ENCODE data around the gene LCOR. TPM values are rescaled to one million over a fixed set of nuclear protein-coding genes. Genes with fewer than 3 reads are reported as not detected.

Gene LCOR
- total and polyA plus RNA-seq, 2 donors = 3.2 to 91.7 TPM

GRCh38 chr10:96982149-96982930, 150.2 kb downstream of the LCOR start:
- DNase-seq (ENCODE audit: extremely low spot score) = no peak
- no peaks in the 10 kb centered on the region for H3K4me1 ChIP-seq (ENCODE audit: insufficient read depth)

GRCh38 chr10:96984541-96985131, 152.5 kb downstream of the LCOR start:
- Histone ChIP-seq H3K36me3 (ENCODE audit: insufficient read depth) (no peaks in the 10 kb centered on the region), H3K4me3 (ENCODE audit: low read depth, low read length) (no peak overlapping the region), H3K27ac (ENCODE audit: low read depth) (no peak overlapping the region), H3K4me1 (ENCODE audit: insufficient read depth) (no peaks in the 10 kb centered on the region)
- DNase-seq (ENCODE audit: extremely low spot score) = no peak
- 68% methylated on average over 14 of the region's 14 CpGs for WGBS

More at GRCh38 chr10:96982149-96982930, 150.2 kb downstream of the LCOR start:
- Histone ChIP-seq H3K36me3 (ENCODE audit: insufficient read depth) (no peaks in the 10 kb centered on the region), H3K27ac (ENCODE audit: low read depth) (no peak overlapping the region), H3K4me3 (ENCODE audit: low read depth, low read length) (no peak overlapping the region)
- WGBS = 92% methylated on average over 12 of the region's 12 CpGs

DNA sequence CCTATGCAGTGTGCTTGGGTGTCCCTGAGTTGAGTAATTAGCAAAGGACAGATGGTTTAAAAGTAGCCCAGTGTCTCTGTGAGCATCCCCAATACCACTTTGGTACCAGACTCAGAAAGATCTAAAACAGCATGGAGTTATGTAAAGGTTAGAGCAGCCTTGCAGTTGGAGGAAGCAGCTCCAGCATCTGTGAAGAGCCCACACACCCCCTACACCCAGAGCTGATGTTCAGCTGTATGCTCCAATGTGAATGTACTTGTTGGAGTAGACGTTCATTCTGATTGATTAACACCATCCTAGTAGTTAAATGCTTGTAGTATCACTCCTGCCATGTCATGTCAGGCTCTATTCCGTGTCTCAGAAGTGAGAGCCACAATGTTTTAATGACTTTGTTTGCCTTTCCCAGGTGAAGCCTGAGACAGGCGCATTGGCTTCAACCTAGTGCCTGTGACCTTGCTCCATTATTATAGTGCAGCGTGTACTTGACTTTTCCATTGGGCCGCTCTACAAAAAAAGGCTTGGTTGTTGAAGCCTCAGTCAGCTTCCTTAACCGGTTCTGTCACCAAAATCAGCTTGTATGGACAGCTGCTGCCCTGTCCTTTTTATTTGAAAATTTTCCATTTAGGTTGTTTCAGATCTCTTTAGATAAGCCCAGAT, 154.2 kb downstream of the LCOR start:
- Histone ChIP-seq H3K4me3 (ENCODE audit: low read depth, low read length) (no peak overlapping the region), H3K27ac (ENCODE audit: low read depth) (no peak overlapping the region)
- 94% methylated on average over 6 of the region's 6 CpGs for WGBS

DNA sequence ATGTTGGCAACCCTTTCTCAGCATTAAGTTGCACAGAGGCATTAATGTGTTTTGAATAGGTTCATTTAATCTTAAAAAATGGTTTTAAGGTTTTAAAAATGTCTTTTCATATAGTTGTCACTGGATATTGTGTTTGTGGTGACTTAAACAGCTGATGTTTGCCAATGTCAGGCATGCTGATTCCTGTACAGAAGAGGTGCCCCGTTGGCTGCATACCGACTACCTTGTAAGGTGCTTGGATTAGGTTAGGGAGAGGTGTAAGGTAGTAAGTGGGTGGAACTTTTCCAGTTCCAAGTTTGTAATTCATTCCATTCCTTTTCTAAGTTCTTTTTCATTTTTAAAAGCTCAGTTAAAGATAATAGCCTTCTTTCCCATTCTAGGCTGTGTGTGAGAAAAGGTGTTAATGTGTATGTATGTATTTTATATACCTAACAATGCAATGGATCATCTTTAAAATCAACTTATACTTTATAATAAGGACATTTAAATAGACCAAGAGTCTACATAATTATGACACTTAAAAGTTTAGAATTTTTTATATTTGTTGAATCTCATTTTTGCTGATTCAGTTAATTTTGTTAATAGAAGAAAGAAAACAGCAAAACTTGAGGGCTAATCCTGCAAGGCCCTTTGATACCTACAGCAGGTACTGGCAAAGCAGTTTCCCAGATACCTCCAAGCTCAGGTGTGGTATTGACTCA, 155.2 kb downstream of the LCOR start:
- H3K27ac ChIP-seq (ENCODE audit: low read depth) = no peak overlapping the region

More for the DNA sequence above, 154.2 kb downstream of the LCOR start:
- H3K4me1 ChIP-seq (ENCODE audit: insufficient read depth) = no peaks in the 10 kb centered on the region
- DNase-seq (ENCODE audit: extremely low spot score) = no peak
- H3K36me3 ChIP-seq (ENCODE audit: insufficient read depth) = no peaks in the 10 kb centered on the region

GRCh38 chr10:96987842-96988175, 155.7 kb downstream of the LCOR start:
- no peak overlapping the region for H3K27ac ChIP-seq (ENCODE audit: low read depth)
- WGBS = 93% methylated on average over 3 of the region's 3 CpGs
- DNase-seq (ENCODE audit: extremely low spot score) = no peak
- H3K4me1 ChIP-seq (ENCODE audit: insufficient read depth) = no peaks in the 10 kb centered on the region
- H3K36me3 ChIP-seq (ENCODE audit: insufficient read depth) = no peaks in the 10 kb centered on the region
- H3K4me3 ChIP-seq (ENCODE audit: low read depth, low read length) = no peak overlapping the region

More for the DNA sequence above, 155.2 kb downstream of the LCOR start:
- WGBS = 82% methylated on average over 2 of the region's 2 CpGs
- no peaks in the 10 kb centered on the region for H3K4me1 ChIP-seq (ENCODE audit: insufficient read depth)
- H3K36me3 ChIP-seq (ENCODE audit: insufficient read depth) = no peaks in the 10 kb centered on the region
- no peak for DNase-seq (ENCODE audit: extremely low spot score)
- no peak overlapping the region for H3K4me3 ChIP-seq (ENCODE audit: low read depth, low read length)

GRCh38 chr10:96988426-96988825, 156.3 kb downstream of the LCOR start:
- H3K36me3 ChIP-seq (ENCODE audit: insufficient read depth) = no peaks in the 10 kb centered on the region
- no peak overlapping the region for H3K4me3 ChIP-seq (ENCODE audit: low read depth, low read length)
- 33% methylated on average over 4 of the region's 4 CpGs for WGBS
- H3K27ac ChIP-seq (ENCODE audit: low read depth) = no peak overlapping the region
- no peak for DNase-seq (ENCODE audit: extremely low spot score)
- H3K4me1 ChIP-seq (ENCODE audit: insufficient read depth) = no peaks in the 10 kb centered on the region

DNA sequence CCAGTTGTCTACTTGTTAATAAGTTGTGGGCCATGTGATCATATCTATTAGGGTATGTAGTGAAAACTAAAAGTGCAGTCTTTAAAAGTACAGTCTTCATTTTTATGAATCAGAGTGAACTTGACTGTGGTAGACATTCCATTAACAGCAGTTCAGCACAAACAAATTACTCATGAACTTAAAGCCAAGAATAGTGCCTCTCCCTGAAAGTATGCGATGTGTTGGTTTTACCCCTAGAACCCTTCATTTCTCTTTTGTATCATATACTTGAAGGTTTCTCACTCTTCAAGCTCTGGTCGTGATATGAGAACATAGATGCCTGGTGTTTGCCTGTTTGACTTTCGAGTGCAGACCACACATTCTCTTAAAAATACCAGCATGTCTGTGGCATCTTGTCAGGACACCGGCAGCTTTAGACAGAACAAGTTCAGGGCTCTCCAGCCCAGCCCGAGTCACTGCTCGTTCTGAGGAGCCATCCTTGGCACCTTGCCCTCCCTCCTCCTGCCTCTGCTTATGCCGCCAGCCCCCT, 159.3 kb downstream of the LCOR start:
- H3K4me3 ChIP-seq (ENCODE audit: low read depth, low read length) = no peak overlapping the region
- whole genome bisulfite sequencing = 27% methylated on average over 7 of the region's 7 CpGs
- no peak for DNase-seq (ENCODE audit: extremely low spot score)
- H3K4me1 ChIP-seq (ENCODE audit: insufficient read depth) = no peaks in the 10 kb centered on the region
- no peaks in the 10 kb centered on the region for H3K36me3 ChIP-seq (ENCODE audit: insufficient read depth)
- no peak overlapping the region for H3K27ac ChIP-seq (ENCODE audit: low read depth)

DNA sequence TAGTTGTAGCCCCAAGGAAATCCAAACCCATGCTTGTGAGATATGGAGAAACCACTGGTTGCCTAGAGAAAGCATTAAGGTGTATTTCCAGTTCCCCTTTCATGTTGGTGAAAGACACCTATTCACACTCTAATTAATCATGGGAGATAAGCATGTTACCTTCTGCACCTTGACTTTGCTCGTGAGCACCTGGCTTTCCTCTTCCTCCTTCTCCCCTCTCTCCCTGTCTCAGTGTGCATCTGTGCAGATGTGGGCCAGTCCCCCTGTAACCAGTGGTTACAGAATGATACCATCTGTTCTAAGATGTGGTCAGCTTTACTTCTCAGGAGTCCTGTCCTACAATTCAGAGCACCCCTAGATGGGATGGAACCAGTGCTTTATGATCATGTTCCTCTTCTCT, 160.6 kb downstream of the LCOR start:
- Histone ChIP-seq H3K4me3 (ENCODE audit: low read depth, low read length) (no peak overlapping the region), H3K27ac (ENCODE audit: low read depth) (no peak overlapping the region), H3K36me3 (ENCODE audit: insufficient read depth) (no peaks in the 10 kb centered on the region), H3K4me1 (ENCODE audit: insufficient read depth) (no peaks in the 10 kb centered on the region)
- WGBS = 96% methylated on average over 1 of the region's 1 CpG
- DNase-seq (ENCODE audit: extremely low spot score) = no peak

- 69% methylated on average over 4 of the region's 4 CpGs for WGBS
Observed at GRCh38 chr10:96995851-96996250, 163.8 kb downstream of the LCOR start.

GRCh38 chr10:96996275-96996965, 164.3 kb downstream of the LCOR start:
- 93% methylated on average over 6 of the region's 6 CpGs for WGBS
- Histone ChIP-seq H3K36me3 (ENCODE audit: insufficient read depth) (no peaks in the 10 kb centered on the region), H3K27ac (ENCODE audit: low read depth) (no peak overlapping the region), H3K4me3 (ENCODE audit: low read depth, low read length) (no peak overlapping the region), H3K4me1 (ENCODE audit: insufficient read depth) (no peaks in the 10 kb centered on the region)
- DNase-seq (ENCODE audit: extremely low spot score) = no peak

More at GRCh38 chr10:96995851-96996250, 163.8 kb downstream of the LCOR start:
- H3K4me3 ChIP-seq (ENCODE audit: low read depth, low read length) = no peak overlapping the region
- no peak for DNase-seq (ENCODE audit: extremely low spot score)
- no peaks in the 10 kb centered on the region for H3K4me1 ChIP-seq (ENCODE audit: insufficient read depth)
- no peak overlapping the region for H3K27ac ChIP-seq (ENCODE audit: low read depth)
- H3K36me3 ChIP-seq (ENCODE audit: insufficient read depth) = no peaks in the 10 kb centered on the region

DNA sequence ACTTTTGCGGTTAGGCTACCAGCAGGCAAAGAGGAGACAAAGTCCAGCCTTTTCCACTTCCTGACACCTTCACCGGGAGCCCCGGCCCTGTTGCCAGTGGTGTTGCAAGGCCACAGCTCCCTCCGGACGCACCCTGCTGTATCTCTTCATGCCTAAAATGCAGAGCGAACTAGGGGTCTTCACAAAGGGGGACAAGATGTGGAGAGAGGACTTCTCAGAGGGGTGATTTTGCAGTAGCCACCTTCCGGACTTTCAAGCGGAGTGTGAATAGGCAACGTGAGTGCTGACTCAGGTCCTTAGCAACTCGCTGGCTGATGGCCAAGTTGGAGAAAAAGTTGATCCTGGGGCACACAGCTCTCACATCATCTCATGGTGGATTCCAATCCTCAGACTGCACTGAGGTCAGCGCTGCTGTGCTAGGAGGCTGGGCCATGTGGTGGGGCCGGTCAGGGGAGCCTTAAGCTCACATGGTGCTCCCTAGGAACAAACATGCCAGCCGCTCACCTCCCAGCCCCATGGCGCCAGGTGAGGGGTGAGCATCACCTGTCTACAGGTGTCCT, 166.3 kb downstream of the LCOR start:
- Histone ChIP-seq H3K4me1 (ENCODE audit: insufficient read depth) (no peaks in the 10 kb centered on the region), H3K27ac (ENCODE audit: low read depth) (no peak overlapping the region), H3K4me3 (ENCODE audit: low read depth, low read length) (no peak overlapping the region), H3K36me3 (ENCODE audit: insufficient read depth) (no peaks in the 10 kb centered on the region)
- 76% methylated on average over 14 of the region's 14 CpGs for WGBS
- DNase-seq (ENCODE audit: extremely low spot score) = no peak

DNA sequence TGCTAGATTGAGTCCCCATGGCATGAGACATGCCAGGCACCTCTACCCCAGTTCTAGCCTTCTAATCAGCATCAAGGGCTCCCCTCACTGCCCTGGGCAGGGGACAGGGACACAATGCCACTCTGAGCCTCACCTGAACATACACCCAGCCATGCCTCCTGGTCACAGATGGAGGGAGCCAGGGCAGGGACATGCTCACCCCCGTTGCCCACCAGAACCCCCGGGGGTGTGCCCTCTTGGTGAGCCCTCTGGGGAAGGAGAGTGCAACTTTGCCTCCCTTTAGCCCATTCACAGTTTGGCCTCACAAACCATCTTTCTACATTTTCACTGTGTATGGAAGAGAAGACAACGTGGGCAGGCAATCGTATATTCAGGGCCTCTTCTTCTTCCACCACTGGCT, 167.2 kb downstream of the LCOR start:
- H3K4me1 ChIP-seq (ENCODE audit: insufficient read depth) = no peaks in the 10 kb centered on the region
- no peak for DNase-seq (ENCODE audit: extremely low spot score)
- no peaks in the 10 kb centered on the region for H3K36me3 ChIP-seq (ENCODE audit: insufficient read depth)
- 99% methylated on average over 4 of the region's 4 CpGs for WGBS
- H3K4me3 ChIP-seq (ENCODE audit: low read depth, low read length) = no peak overlapping the region
- no peak overlapping the region for H3K27ac ChIP-seq (ENCODE audit: low read depth)

DNA sequence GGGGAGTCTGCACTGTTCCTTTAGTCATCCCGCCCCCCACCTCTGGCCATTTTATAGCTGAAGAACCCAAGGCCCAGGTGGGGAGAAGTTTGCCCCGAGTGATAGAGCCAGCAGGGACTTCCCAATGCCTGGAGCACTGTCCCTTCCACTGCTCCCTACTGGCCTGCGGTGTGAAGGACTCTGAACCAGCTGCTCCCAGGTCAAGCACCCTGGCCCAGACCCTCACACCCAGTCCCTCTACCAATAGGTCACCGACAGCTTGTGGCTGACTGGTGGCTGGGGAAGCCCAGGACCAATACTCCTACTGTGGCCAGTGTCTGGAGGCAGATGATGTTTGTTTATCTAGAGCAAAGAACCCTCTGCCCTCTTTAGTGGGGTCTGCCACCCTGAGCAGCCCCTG, 167.9 kb downstream of the LCOR start:
- no peak for DNase-seq (ENCODE audit: extremely low spot score)
- H3K36me3 ChIP-seq (ENCODE audit: insufficient read depth) = no peaks in the 10 kb centered on the region
- H3K27ac ChIP-seq (ENCODE audit: low read depth) = no peak overlapping the region
- no peaks in the 10 kb centered on the region for H3K4me1 ChIP-seq (ENCODE audit: insufficient read depth)
- 94% methylated on average over 4 of the region's 4 CpGs for WGBS
- no peak overlapping the region for H3K4me3 ChIP-seq (ENCODE audit: low read depth, low read length)
